Esophagus squamous epithelium (tissue), 5 donors: Measurements from ENCODE around the gene C11orf86. TPM values are rescaled to one million over a fixed set of nuclear protein-coding genes. Genes with fewer than 3 reads are reported as not detected.
A peak's percentile ranks its signal among the peaks of the same experiment; 100 is the strongest.

ENCODE experiments used
- DNase-seq: peaks from one replicate; lab custom pipeline; 2025; lab: John Stamatoyannopoulos, UW
- H3K27ac ChIP-seq, 4 donors: fragments of 200-600 bp; sonication (generic); one replicate each; pipeline ENCODE4 v1.5.1; 2016 to 2019; ENCODE audit warnings: mild to moderate bottlenecking in 1 of 4
- H3K27me3 ChIP-seq, 4 donors: fragments of 200-600 bp; sonication (generic); 1 replicate in 3 of 4; 2 replicates in 1 of 4; pipeline versions ENCODE4 v1.5.1 to v1.6.0; 2017 to 2021; ENCODE audit warnings: antibody characterized with exemption in 1 of 4
- H3K36me3 ChIP-seq, 3 donors: fragments of 200-600 bp; sonication (generic); one replicate each; pipeline ENCODE4 v1.5.1; 2016 to 2019
- H3K4me1 ChIP-seq, 3 donors: fragments of 200-600 bp; sonication (generic); one replicate each; pipeline ENCODE4 v1.5.1; 2017 to 2019
- H3K4me3 ChIP-seq, 4 donors: fragments of 200-600 bp; sonication (generic); 1 replicate in 3 of 4; 2 replicates in 1 of 4; pipeline ENCODE4 v1.5.1; 2016 to 2019; ENCODE audit warnings: mild to moderate bottlenecking in 2 of 4, moderate library complexity in 1 of 4
- H3K9me3 ChIP-seq, 3 donors: fragments of 200-600 bp; sonication (generic); one replicate each; pipeline ENCODE4 v1.5.1; 2016 to 2019
- POLR2A ChIP-seq, 4 donors: fragments of 450-650 bp; IDR thresholded peaks; one replicate each; pipeline ENCODE4 v1.6.1; 2017; ENCODE audit warnings: antibody characterized with exemption in 4 of 4, mild to moderate bottlenecking in 4 of 4, moderate library complexity in 3 of 4
- WGBS, 2 donors: methylation state at CpG; one replicate each; pipeline ENCODE4 v1.1.5; 2018; 5-methylcytosine and 5-hydroxymethylcytosine counted together
- intact Hi-C: fragments of 100-400 bp; cut with DNase I; formaldehyde crosslinking; loops from one replicate; pipeline ENCODE4 v1.15.0; 2022
- total RNA-seq, 4 donors: library from RNA; depleted of rRNA; stranded (reverse); fragments of >200 nt; gene quantifications; one replicate each; pipeline ENCODE4 v1.1.0, GENCODE V29; 2016
- TF ChIP-seq, protein P1 (sequence below), 6 experiments: fragments of 450-650 bp in 4 of 6; fragments of 200-600 bp in 2 of 6; sonication (generic) in 2 of 6; IDR thresholded peaks; one replicate each; pipeline ENCODE4 v1.5.1; 2016 to 2019; ENCODE audit warnings: antibody characterized with exemption in 6 of 6, mild to moderate bottlenecking in 4 of 6, moderate library complexity in 4 of 6
- donor health status: DM: yes; HTN: yes; CAD: no.

The C11orf86 gene
- total RNA-seq, 4 donors from 2014 or later: not detected

DNA sequence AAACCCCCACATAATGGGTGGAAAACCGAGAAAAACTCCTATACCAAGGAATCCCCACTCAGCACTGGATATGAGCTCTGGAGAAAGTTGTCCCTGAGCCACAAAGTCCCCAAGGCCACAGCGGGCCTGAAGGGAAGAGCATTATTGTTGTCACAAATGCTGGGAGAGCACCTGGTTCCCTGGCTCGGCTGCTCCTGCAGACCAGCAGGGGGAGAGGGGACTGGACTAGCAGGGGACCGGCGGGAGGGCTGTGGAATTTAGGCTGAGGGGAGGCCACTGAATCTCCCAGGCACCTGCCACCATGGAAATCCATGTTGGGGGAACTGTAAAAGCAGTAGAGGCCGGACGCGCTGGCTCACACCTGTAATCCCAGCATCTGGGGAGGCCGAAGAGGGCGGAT is 24.0 kb upstream of the C11orf86 start:
- no peak overlapping the region for H3K4me3 ChIP-seq
- H3K27me3 ChIP-seq: no peaks in the 10 kb centered on the region
- 84 to 88% methylated on average over 5 to 7 of the region's 10 CpGs for WGBS, 2 donors
- DNase-seq: no peak
- no peak for TF ChIP-seq POLR2A (IDR thresholded peaks at IDR 0.05)
- TF ChIP-seq, protein P1, sequence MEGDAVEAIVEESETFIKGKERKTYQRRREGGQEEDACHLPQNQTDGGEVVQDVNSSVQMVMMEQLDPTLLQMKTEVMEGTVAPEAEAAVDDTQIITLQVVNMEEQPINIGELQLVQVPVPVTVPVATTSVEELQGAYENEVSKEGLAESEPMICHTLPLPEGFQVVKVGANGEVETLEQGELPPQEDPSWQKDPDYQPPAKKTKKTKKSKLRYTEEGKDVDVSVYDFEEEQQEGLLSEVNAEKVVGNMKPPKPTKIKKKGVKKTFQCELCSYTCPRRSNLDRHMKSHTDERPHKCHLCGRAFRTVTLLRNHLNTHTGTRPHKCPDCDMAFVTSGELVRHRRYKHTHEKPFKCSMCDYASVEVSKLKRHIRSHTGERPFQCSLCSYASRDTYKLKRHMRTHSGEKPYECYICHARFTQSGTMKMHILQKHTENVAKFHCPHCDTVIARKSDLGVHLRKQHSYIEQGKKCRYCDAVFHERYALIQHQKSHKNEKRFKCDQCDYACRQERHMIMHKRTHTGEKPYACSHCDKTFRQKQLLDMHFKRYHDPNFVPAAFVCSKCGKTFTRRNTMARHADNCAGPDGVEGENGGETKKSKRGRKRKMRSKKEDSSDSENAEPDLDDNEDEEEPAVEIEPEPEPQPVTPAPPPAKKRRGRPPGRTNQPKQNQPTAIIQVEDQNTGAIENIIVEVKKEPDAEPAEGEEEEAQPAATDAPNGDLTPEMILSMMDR (IDR thresholded peaks at IDR 0.05): no peak
- intact Hi-C loops: no loop called here
- no peaks in the 10 kb centered on the region for H3K9me3 ChIP-seq
- H3K27ac ChIP-seq: no peak overlapping the region
- peaks cover 0 to 14% (median 0%) of the 10 kb centered on the region in 3 donors for H3K4me1 ChIP-seq
- peaks cover 0 to 5% (median 0%) of the 10 kb centered on the region in 3 donors for H3K36me3 ChIP-seq

DNA sequence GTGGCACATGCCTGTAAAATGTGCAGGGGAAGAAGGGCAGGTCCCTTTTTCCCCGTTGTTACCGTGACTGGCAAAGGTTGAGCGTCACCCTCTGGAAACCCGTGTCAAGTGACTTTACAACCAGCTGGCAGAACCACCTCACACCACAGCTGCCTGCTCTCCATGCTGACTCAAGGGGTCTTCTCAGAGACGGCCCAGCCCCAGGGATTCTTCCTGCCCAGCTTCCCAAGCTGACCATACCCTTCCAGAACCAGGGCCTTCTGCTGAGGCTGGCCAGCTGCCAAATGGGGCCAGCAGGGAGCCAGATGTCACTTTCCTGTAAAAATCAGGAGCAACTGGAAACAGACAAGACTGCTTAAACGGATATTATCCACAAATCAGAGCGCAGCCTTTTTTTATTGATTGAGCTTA is 23.2 kb upstream of the C11orf86 start:
- peaks cover 2 to 22% (median 3%) of the 10 kb centered on the region in 3 donors for H3K4me1 ChIP-seq
- no peak for TF ChIP-seq POLR2A (IDR thresholded peaks at IDR 0.05)
- TF ChIP-seq, protein P1 (IDR thresholded peaks at IDR 0.05): no peak
- 79 to 84% methylated on average over 4 to 6 of the region's 7 CpGs for WGBS, 2 donors
- H3K9me3 ChIP-seq: no peaks in the 10 kb centered on the region
- H3K36me3 ChIP-seq: peaks cover 0 to 5% (median 0%) of the 10 kb centered on the region in 3 donors
- no peak overlapping the region for H3K27ac ChIP-seq
- intact Hi-C loops: no loop called here
- no peak overlapping the region for H3K4me3 ChIP-seq
- DNase-seq: no peak
- no peaks in the 10 kb centered on the region for H3K27me3 ChIP-seq

DNA sequence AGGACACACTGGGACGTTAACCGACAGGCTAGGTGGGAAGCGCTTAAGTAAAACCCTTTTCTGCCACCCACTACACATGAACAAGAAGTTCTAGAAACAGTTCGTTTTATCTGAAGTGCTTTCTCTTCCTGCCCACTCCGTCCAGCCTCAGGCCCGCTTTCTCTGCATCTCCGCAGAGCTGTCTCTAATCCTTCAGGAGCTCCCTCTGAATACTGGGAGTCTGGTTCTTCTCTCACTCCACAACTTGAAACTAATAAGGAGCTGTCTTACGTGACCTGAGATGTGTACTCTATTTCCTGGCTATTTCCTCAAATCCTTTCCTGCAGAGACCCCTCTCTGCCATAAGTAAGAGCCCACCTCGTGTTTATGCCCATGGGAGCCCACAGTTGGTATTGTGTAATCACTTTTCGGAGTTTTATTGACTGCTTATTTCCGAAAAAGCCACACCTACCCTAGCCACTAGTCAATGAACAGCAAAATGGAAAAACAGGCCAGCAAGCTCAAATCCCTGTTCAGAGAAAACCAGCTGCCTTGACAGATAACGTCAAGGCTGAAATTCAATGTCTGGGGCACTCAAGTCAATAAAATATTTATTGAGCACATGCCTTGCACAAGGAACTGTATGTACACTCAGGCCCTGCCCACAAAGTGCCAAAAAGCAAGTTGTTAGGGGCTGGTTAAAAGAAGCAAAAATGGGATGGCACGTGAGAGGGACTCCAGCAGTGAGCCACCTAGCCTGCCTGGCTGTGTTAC is 21.8 kb upstream of the C11orf86 start:
- intact Hi-C loops: no loop called here
- peaks cover 10 to 31% (median 13%) of the 10 kb centered on the region in 3 donors for H3K4me1 ChIP-seq

DNA sequence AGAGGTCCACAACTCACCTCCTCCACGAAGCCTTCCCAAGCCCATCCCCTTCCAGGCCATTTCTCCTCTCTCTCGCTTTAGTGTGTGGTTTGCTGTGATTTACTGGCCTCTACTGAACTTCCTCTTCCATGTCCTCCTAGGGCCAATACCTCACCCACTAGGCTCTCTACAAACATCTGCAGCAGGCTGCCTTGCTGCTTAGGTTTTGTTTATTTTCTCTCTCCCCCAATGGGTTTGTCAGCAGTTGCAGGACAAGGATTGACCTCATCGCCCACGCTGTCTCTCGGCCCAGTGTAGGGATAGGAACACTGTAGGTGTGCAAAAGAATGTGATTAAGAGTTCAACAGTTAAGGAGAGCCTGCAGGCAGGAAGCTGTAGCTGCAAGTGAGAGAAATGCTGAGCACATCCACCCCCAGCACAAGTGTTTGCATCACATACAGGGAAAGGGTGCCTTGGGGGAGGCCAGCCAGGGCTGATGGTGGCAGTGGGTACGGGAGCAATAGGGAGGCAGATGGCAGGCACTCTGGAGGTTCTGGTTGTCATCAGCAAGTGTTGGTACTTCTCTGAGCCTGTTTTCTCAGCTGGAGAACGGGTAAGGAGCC is 18.3 kb upstream of the C11orf86 start:
- no peak for DNase-seq
- H3K36me3 ChIP-seq: peaks cover 0 to 5% (median 0%) of the 10 kb centered on the region in 3 donors
- H3K4me1 ChIP-seq: peaks cover 19 to 30% (median 20%) of the 10 kb centered on the region in 3 donors
- TF ChIP-seq, protein P1 (IDR thresholded peaks at IDR 0.05): peak in 2 of 6 experiments; percentile 4 to 22
- no peak for TF ChIP-seq POLR2A (IDR thresholded peaks at IDR 0.05)
- peak overlapping the region in 2 of 4 donors; percentile 21 to 91 for H3K27ac ChIP-seq
- 60 to 75% methylated on average over 4 to 7 of the region's 7 CpGs for WGBS, 2 donors
- H3K4me3 ChIP-seq: no peak overlapping the region
- H3K9me3 ChIP-seq: no peaks in the 10 kb centered on the region
- no peaks in the 10 kb centered on the region for H3K27me3 ChIP-seq
- intact Hi-C loops: no loop called here

More for the DNA sequence above, 21.8 kb upstream of the C11orf86 start:
- Histone ChIP-seq H3K36me3 (peaks cover 0 to 5% (median 0%) of the 10 kb centered on the region in 3 donors), H3K27me3 (no peaks in the 10 kb centered on the region), H3K4me3 (no peak overlapping the region), H3K9me3 (no peaks in the 10 kb centered on the region), H3K27ac (no peak overlapping the region)
- no peak for TF ChIP-seq POLR2A (IDR thresholded peaks at IDR 0.05)
- TF ChIP-seq, protein P1 (IDR thresholded peaks at IDR 0.05): no peak
- 83 to 93% methylated on average over 13 of the region's 13 CpGs for WGBS, 2 donors
- no peak for DNase-seq

DNA sequence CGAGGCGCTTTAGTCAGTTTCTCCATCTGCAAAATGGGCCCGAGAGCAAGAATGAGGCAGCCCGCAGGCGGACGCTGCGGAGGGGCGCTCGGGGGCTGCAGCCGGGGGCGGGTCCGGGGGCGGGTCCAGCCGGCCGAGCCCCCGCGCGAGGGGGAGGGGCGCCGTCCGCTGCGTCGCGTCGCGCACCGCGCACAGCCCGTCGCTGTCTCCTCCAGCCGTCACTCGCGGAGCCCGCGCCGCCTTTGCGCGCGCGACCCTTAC is 17.2 kb upstream of the C11orf86 start:
- H3K4me3 ChIP-seq: peak overlapping the region; percentile 54 to 91 (median 71)
- H3K4me1 ChIP-seq: peaks cover 19 to 31% (median 20%) of the 10 kb centered on the region in 3 donors
- H3K27me3 ChIP-seq: no peaks in the 10 kb centered on the region
- H3K36me3 ChIP-seq: peaks cover 0 to 5% (median 0%) of the 10 kb centered on the region in 3 donors
- no CpG with 5 or more reads among the region's 40 CpGs for WGBS, 2 donors
- no peak for TF ChIP-seq POLR2A (IDR thresholded peaks at IDR 0.05)
- TF ChIP-seq, protein P1 (IDR thresholded peaks at IDR 0.05): no peak
- DNase-seq: no peak
- peak overlapping the region; percentile 79 to 91 (median 87) for H3K27ac ChIP-seq
- H3K9me3 ChIP-seq: no peaks in the 10 kb centered on the region
- intact Hi-C loops: no loop called here
